GM12878 (cell line): ENCODE results near the gene CIAO2B. TPM values are rescaled to one million over a fixed set of nuclear protein-coding genes. Genes with fewer than 3 reads are reported as not detected.

Experiments used
- ATAC-seq: fragments of 200-7000 bp; cut with Tn5 transposase; 3 replicates; pipeline ENCODE4 v1.9.1; 2020; ENCODE audit warnings: mild to moderate bottlenecking, moderate library complexity
- BruUV-seq: library from RNA; stranded (reverse); fragments of 400-500 nt; replicated peaks from 2 replicates; lab custom pipeline; 2021; lab: Mats Ljungman, UMichigan
- CTCF ChIA-PET: fragments of 300-600 bp; sonication (Branson Sonifier 250); formaldehyde crosslinking; extraction: SDS; loops from one replicate; lab custom pipeline; 2021; ENCODE audit warnings: inconsistent platforms; lab: Yijun Ruan, JAX
- POLR2A ChIA-PET: fragments of 350-600 bp; formaldehyde crosslinking; extraction: SDS; loops from one replicate; lab custom pipeline; 2021; ENCODE audit warnings: inconsistent platforms; lab: Charles Lee
- RAD21 ChIA-PET: fragments of 300-600 bp; sonication (Branson Sonifier 250); formaldehyde crosslinking; loops from one replicate; lab custom pipeline; 2023; ENCODE audit warnings: antibody characterized with exemption; ENCODE audit not compliant: unreplicated experiment; lab: Charles Lee
- SMC1A ChIA-PET: fragments of 300-600 bp; sonication (Branson Sonifier 250); formaldehyde crosslinking; loops from one replicate; lab custom pipeline; 2023; ENCODE audit not compliant: unreplicated experiment, uncharacterized antibody; lab: Charles Lee
- DNase-seq: peaks from one replicate; pipeline ENCODE4 v3.0.0-alpha.2; 2011; ENCODE audit warnings: low read depth, low spot score
- FAIRE-seq: peaks from 3 replicates; lab custom pipeline; 2011; peaks lifted over from hg19 to GRCh38; lab: Jason Lieb, UNC
- H2AFZ ChIP-seq: 2 replicates; pipeline ENCODE4 v1.6.0; 2011; ENCODE audit warnings: low read depth, low read length, control low read depth; ENCODE audit not compliant: control insufficient read depth
- H3K27ac ChIP-seq: 2 replicates; pipeline ENCODE4 v1.5.1; 2011; ENCODE audit warnings: control low read depth; ENCODE audit not compliant: control insufficient read depth, insufficient read depth
- H3K27me3 ChIP-seq, 2 experiments: replicated peaks in 1 of 2; 2 replicates each; pipeline versions ENCODE4 v1.6.0 to v1.6.1; 2011; ENCODE audit warnings: low read length in 1 of 2; ENCODE audit not compliant: control insufficient read depth in 2 of 2, insufficient read depth in 2 of 2
- H3K36me3 ChIP-seq, 2 experiments: 2 replicates each; pipeline ENCODE4 v1.5.1; 2011; ENCODE audit warnings: low read length in 1 of 2; ENCODE audit not compliant: control insufficient read depth in 2 of 2, insufficient read depth in 2 of 2
- H3K4me1 ChIP-seq: 2 replicates; pipeline ENCODE4 v1.6.1; 2011; ENCODE audit warnings: mild to moderate bottlenecking, low read length, moderate library complexity, mixed read lengths; ENCODE audit not compliant: control insufficient read depth, insufficient read depth
- H3K4me2 ChIP-seq: 2 replicates; pipeline ENCODE4 v1.6.0; 2011; ENCODE audit warnings: control low read depth; ENCODE audit not compliant: control insufficient read depth, insufficient read depth
- H3K4me3 ChIP-seq: fragments of 200-600 bp; sonication (generic); 2 replicates; pipeline ENCODE4 v1.5.1; 2016
- H3K79me2 ChIP-seq: 2 replicates; pipeline ENCODE4 v1.6.0; 2011; ENCODE audit warnings: low read length; ENCODE audit not compliant: control insufficient read depth, insufficient read depth
- H3K9ac ChIP-seq: 2 replicates; pipeline ENCODE4 v1.8.0; 2011; ENCODE audit warnings: low read length, control low read depth, mixed read lengths; ENCODE audit not compliant: control insufficient read depth, insufficient read depth
- H3K9me3 ChIP-seq: replicated peaks from 3 replicates; pipeline ENCODE4 v1.5.1; 2011; ENCODE audit warnings: mild to moderate bottlenecking, low read length; ENCODE audit not compliant: control insufficient read depth, insufficient read depth
- H4K20me1 ChIP-seq: 2 replicates; pipeline ENCODE4 v1.6.0; 2011; ENCODE audit not compliant: control insufficient read depth, insufficient read depth
- DPF2 ChIP-seq: fragments of 450-650 bp; IDR thresholded peaks from 2 replicates; pipeline ENCODE4 v1.6.1; 2017; ENCODE audit warnings: mild to moderate bottlenecking
- GATAD2B ChIP-seq: fragments of 450-650 bp; conservative IDR thresholded peaks from 2 replicates; pipeline ENCODE4 v1.6.1; 2017; ENCODE audit warnings: low read depth, mild to moderate bottlenecking, moderate library complexity
- IKZF1 ChIP-seq: fragments of 450-650 bp; conservative IDR thresholded peaks from 2 replicates; pipeline ENCODE4 v1.6.1; 2017; ENCODE audit warnings: antibody characterized with exemption, mild to moderate bottlenecking
- KAT2A ChIP-seq: conservative IDR thresholded peaks from 2 replicates; pipeline ENCODE4 v1.6.1; 2011; ENCODE audit warnings: low read depth, low read length; ENCODE audit not compliant: control insufficient read depth
- REST ChIP-seq: IDR thresholded peaks from 2 replicates; pipeline ENCODE4 v1.6.1; 2012; ENCODE audit warnings: mild to moderate bottlenecking, low read depth, low read length
- SIN3A ChIP-seq: IDR thresholded peaks from 2 replicates; pipeline ENCODE4 v1.6.1; 2012; ENCODE audit warnings: low read depth, low read length, improper control_type of control experiment
- YBX1 ChIP-seq: fragments of 450-650 bp; IDR thresholded peaks from 2 replicates; pipeline ENCODE4 v1.6.1; 2016; ENCODE audit warnings: antibody characterized with exemption
- ZBTB40 ChIP-seq: fragments of 450-650 bp; IDR thresholded peaks from 2 replicates; pipeline ENCODE4 v1.6.1; 2016; ENCODE audit warnings: mild to moderate bottlenecking, moderate library complexity, borderline replicate concordance
- ZNF24 ChIP-seq: fragments of 450-650 bp; IDR thresholded peaks from 2 replicates; pipeline ENCODE4 v1.6.1; 2017; ENCODE audit warnings: antibody characterized with exemption, mild to moderate bottlenecking
- ZNF274 ChIP-seq: IDR thresholded peaks from one replicate; pipeline ENCODE4 v1.8.0; 2011; ENCODE audit not compliant: insufficient read length, insufficient read depth
- WGBS: methylation state at CpG from one replicate; pipeline ENCODE4 v1.1.6; 2016; ENCODE audit warnings: low lambda C conversion rate; ENCODE audit not compliant: insufficient replicate concordance, insufficient coverage; ENCODE audit errors: missing lambda C conversion rate; 5-methylcytosine and 5-hydroxymethylcytosine counted together
- in situ Hi-C: fragments of 300-500 bp; cut with MboI; formaldehyde crosslinking; loops from 9 replicates; pipeline ENCODE4 v1.14.3; 2018; ENCODE audit warnings: mixed read lengths
- intact Hi-C: fragments of 100-400 bp; cut with micrococcal nuclease; formaldehyde crosslinking; loops from one replicate; pipeline ENCODE4 v1.14.2; 2022; ENCODE audit not compliant: unreplicated experiment
- polyA plus RNA-seq, 11 experiments: library from polyadenylated mRNA; depleted of rRNA in 4 of 11; unstranded in 6 of 11; stranded (reverse) in 5 of 11; fragments of >200 nt; fragmentation: Nextera tagmentation in 4 of 11; fragmentation: Illumina TruSeq in 1 of 11; extraction: Ambion mirVana in 4 of 11; extraction: Trizol in 1 of 11; gene quantifications; 1 replicate in 1 of 11; 2 replicates in 10 of 11; pipeline versions ENCODE4 v1.2.1 to v1.2.3, GENCODE V29; 2011 to 2016; ENCODE audit warnings: inconsistent platforms in 2 of 11, missing spikeins in 2 of 11, low read depth in 1 of 11
- total RNA-seq, 4 experiments: library from RNA; depleted of rRNA in 3 of 4; stranded (reverse); fragments of >200 nt in 3 of 4; fragmentation: Illumina TruSeq in 1 of 4; extraction: Trizol in 1 of 4; gene quantifications; 2 replicates each; pipeline versions ENCODE4 v1.2.1 to v1.2.3, GENCODE V29; 2013 to 2021

CIAO2B gene
- total and polyA plus RNA-seq, 10 of the 15 experiments (the other 5 are each of a cell fraction or from before 2014, with no cell fraction given), result 76.4 to 241 (median 138) TPM

- in situ Hi-C loops (no loop called here), intact Hi-C loops (no loop called here)
- H4K20me1 ChIP-seq, result no peaks in the 10 kb centered on the region
- H3K4me1 ChIP-seq, result no peaks in the 10 kb centered on the region
- ATAC-seq (no peak; the same call in 2 of the 3 replicates), FAIRE-seq (no peak), DNase-seq (no peak)
- no peak overlapping the region for H2AFZ ChIP-seq
- H3K36me3 ChIP-seq, result no peaks in the 10 kb centered on the region
- H3K79me2 ChIP-seq, result no peaks in the 10 kb centered on the region
- ChIA-PET CTCF (interaction anchor here (1.0 kb wide), 1 partner anchor 14 kb away, joined by 3 read pairs; no protein-coding TSS in a partner anchor), RAD21 (interaction anchor here (1.1 kb wide), 1 partner anchor 9 kb away, joined by 4 read pairs; no protein-coding TSS in a partner anchor), SMC1A (interaction anchor here (1.1 kb wide), 1 partner anchor 9 kb away, joined by 3 read pairs; no protein-coding TSS in a partner anchor), POLR2A (interaction anchor here (0.5 kb wide), 1 partner anchor 415 kb away, joined by 5 read pairs; no protein-coding TSS in a partner anchor)
- H3K4me2 ChIP-seq, result no peak overlapping the region
- TF ChIP-seq GATAD2B, result no peak
- no peak for TF ChIP-seq ZNF24
- TF ChIP-seq KAT2A, result no peak
- TF ChIP-seq DPF2, result no peak
- no peak for TF ChIP-seq ZNF274
- TF ChIP-seq YBX1, result no peak
- TF ChIP-seq ZBTB40, result no peak
- TF ChIP-seq REST, result no peak
- TF ChIP-seq SIN3A, result no peak
- TF ChIP-seq IKZF1, result no peak
- no TSS peak for BruUV-seq
- 15% methylated on average over 5 of the region's 5 CpGs for WGBS
- H3K9me3 ChIP-seq, result no peaks in the 10 kb centered on the region
- H3K4me3 ChIP-seq, result no peak overlapping the region
- H3K27ac ChIP-seq, result no peak overlapping the region
- H3K27me3 ChIP-seq, result peaks cover 0 to 3% of the 10 kb centered on the region in 2 experiments; a peak in 3 of 4 replicates
- no peak overlapping the region for H3K9ac ChIP-seq
Measured at GRCh38 chr16:66919569-66920298, 14.5 kb downstream of the CIAO2B start.
